Left ventricle myocardium inferior (tissue), 1 donor: Measurements from ENCODE around the gene PDGFB. TPM values are rescaled to one million over a fixed set of nuclear protein-coding genes. Genes with fewer than 3 reads are reported as not detected.
A peak's percentile ranks its signal among the peaks of the same experiment; 100 is the strongest.

Experiments
- DNase-seq: peaks from one replicate; pipeline ENCODE4 v3.0.0-alpha.2; 2020
- H3K27ac ChIP-seq: fragments of 200-600 bp; replicated peaks from 2 replicates; pipeline ENCODE4 v1.8.0; 2021
- H3K27me3 ChIP-seq: fragments of 200-600 bp; 2 replicates; pipeline ENCODE4 v1.8.0; 2021; ENCODE audit warnings: low read depth
- H3K36me3 ChIP-seq: fragments of 200-600 bp; 2 replicates; pipeline ENCODE4 v1.8.0; 2021
- H3K4me1 ChIP-seq: fragments of 200-600 bp; 2 replicates; pipeline ENCODE4 v1.8.0; 2021
- H3K4me3 ChIP-seq: fragments of 200-600 bp; 2 replicates; pipeline ENCODE4 v1.8.0; 2021; ENCODE audit warnings: mild to moderate bottlenecking, moderate library complexity
- H3K9me3 ChIP-seq: fragments of 200-600 bp; replicated peaks from 2 replicates; pipeline ENCODE4 v1.8.0; 2021
- CTCF ChIP-seq: fragments of 200-600 bp; IDR thresholded peaks from 2 replicates; pipeline ENCODE4 v1.8.0; 2021; ENCODE audit warnings: antibody characterized with exemption, mild to moderate bottlenecking, borderline replicate concordance
- intact Hi-C: fragments of 100-400 bp; cut with micrococcal nuclease; formaldehyde crosslinking; loops from one replicate; pipeline ENCODE4 v1.11.0; 2022
- total RNA-seq: library from RNA; stranded (reverse); fragmentation: NEBNext Ultra II Directional; extraction: Animal tissue kit (Norgen Biotek cat#: 25700); gene quantifications from one replicate; pipeline ENCODE4 v1.2.1, GENCODE V29; 2021
- donor health status: DM: no; HTN: yes; CAD: no; lungs with severe emphysema.

Gene PDGFB
- total RNA-seq, 1 donor from 2014 or later = 17.2 TPM

DNA sequence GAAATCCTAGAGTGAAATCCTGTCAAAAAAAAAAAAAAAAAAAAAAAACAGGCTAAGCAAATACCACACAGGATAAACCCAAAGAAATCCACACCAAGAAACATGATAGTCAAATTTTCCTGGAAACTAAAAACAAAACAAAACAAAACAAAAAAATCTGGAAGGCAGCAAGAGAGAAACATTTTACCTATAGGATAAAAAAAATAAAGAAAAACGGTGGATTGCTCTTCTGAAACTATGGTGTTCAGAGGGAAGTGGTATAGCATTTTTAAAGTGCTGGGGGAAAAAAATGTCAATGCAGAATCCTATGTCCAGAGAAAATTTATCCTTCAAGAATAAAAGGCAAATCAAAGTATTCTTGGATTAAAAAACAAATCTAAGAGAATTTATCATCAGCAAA is 50.7 kb downstream of the PDGFB start:
- H3K4me1 ChIP-seq = no peaks in the 10 kb centered on the region
- intact Hi-C loops = no loop called here
- peaks cover 21% of the 10 kb centered on the region for H3K9me3 ChIP-seq
- DNase-seq = no peak
- no peaks in the 10 kb centered on the region for H3K36me3 ChIP-seq
- no peak for TF ChIP-seq CTCF
- no peak overlapping the region for H3K4me3 ChIP-seq
- H3K27me3 ChIP-seq = no peaks in the 10 kb centered on the region
- no peak overlapping the region for H3K27ac ChIP-seq

DNA sequence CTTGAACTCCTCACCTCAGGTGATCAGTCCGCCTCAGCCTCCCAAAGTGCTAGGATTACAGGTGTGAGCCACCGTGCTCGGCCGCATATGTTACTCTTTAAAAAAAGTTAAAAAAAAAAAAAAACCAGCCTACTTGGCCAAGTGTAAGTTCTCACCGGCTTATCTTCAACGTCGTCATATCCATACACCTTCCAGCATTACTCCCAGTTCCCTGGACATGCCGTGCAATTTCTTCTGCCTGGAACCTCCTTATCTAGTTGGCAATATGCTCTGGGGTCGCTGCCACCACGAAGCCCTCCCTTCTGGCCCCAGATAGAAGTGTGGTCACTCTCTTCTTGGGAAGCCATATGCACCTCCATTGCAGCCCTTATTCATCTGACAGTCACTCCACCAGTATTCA is 56.0 kb downstream of the PDGFB start:
- TF ChIP-seq CTCF = no peak
- DNase-seq = no peak
- Histone ChIP-seq H3K4me1 (peaks cover 25% of the 10 kb centered on the region), H3K36me3 (no peaks in the 10 kb centered on the region), H3K27me3 (no peaks in the 10 kb centered on the region), H3K4me3 (no peak overlapping the region), H3K9me3 (peaks cover 5% of the 10 kb centered on the region), H3K27ac (no peak overlapping the region)
- intact Hi-C loops = no loop called here

DNA sequence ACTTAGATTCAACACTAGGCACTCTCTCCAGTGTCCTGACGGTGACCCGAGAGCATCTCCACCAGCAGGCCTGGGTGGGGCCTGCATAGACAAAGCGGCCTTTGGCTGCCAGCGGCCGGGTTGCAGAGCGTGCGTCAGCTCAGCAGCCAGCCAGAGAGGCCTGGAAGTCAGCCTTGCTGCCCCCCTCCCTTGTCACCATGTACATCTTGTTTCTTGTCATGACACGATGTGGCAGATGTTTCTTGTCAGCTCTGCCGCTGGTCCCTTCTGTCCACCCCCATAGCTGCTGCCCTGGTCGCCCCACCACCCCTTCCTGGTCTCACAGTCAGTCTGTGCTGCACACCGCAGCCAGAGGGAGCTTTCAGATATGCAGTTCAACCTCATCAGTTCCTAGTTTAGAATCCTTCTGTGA is 59.2 kb downstream of the PDGFB start:
- peaks cover 10% of the 10 kb centered on the region for H3K9me3 ChIP-seq
- peak; percentile 74 for TF ChIP-seq CTCF
- H3K4me3 ChIP-seq = no peak overlapping the region
- peaks cover 31% of the 10 kb centered on the region for H3K4me1 ChIP-seq
- H3K36me3 ChIP-seq = no peaks in the 10 kb centered on the region
- DNase-seq = peak; percentile 80
- H3K27ac ChIP-seq = peak overlapping the region; percentile 77
- intact Hi-C loops = no loop called here
- no peaks in the 10 kb centered on the region for H3K27me3 ChIP-seq

- peak overlapping the region; percentile 77 for H3K27ac ChIP-seq
- peaks cover 10% of the 10 kb centered on the region for H3K9me3 ChIP-seq
- intact Hi-C loops = no loop called here
- H3K4me3 ChIP-seq = no peak overlapping the region
- TF ChIP-seq CTCF = no peak
- H3K4me1 ChIP-seq = peaks cover 33% of the 10 kb centered on the region
- H3K36me3 ChIP-seq = no peaks in the 10 kb centered on the region
- no peak for DNase-seq
- no peaks in the 10 kb centered on the region for H3K27me3 ChIP-seq
Observed at GRCh38 chr22:39184586-39185577, 59.9 kb downstream of the PDGFB start.

GRCh38 chr22:39183991-39184585 is 60.7 kb downstream of the PDGFB start:
- Histone ChIP-seq H3K27ac (peak overlapping the region; percentile 77), H3K27me3 (no peaks in the 10 kb centered on the region), H3K4me3 (no peak overlapping the region), H3K4me1 (peaks cover 41% of the 10 kb centered on the region), H3K36me3 (no peaks in the 10 kb centered on the region), H3K9me3 (peaks cover 10% of the 10 kb centered on the region)
- DNase-seq = no peak
- no peak for TF ChIP-seq CTCF
- intact Hi-C loops = no loop called here
